K562 (cell line): ENCODE data around the gene NUB1. TPM values are rescaled to one million over a fixed set of nuclear protein-coding genes. Genes with fewer than 3 reads are reported as not detected.

Source experiments
- HNRNPK ChIP-seq: fragments of 200-400 bp; formaldehyde crosslinking; IDR thresholded peaks from one replicate; pipeline ENCODE4 v1.6.1; 2018; ENCODE audit warnings: mild to moderate bottlenecking, low read depth, low read length; ENCODE audit not compliant: poor library complexity, severe bottlenecking
- MCM3 ChIP-seq: fragments of 450-650 bp; IDR thresholded peaks from 2 replicates; pipeline ENCODE4 v1.6.1; 2016
- PCBP1 ChIP-seq: fragments of 200-400 bp; formaldehyde crosslinking; IDR thresholded peaks from 2 replicates; pipeline ENCODE4 v1.6.1; 2018; ENCODE audit warnings: mild to moderate bottlenecking, low read depth, low read length; ENCODE audit not compliant: poor library complexity, severe bottlenecking
- REST ChIP-seq, 2 experiments: fragments of 450-650 bp; formaldehyde crosslinking in 1 of 2; IDR thresholded peaks; 2 replicates each; pipeline versions ENCODE4 v1.4.0 to v1.6.1; 2014 to 2020; ENCODE audit warnings: mild to moderate bottlenecking in 2 of 2, borderline replicate concordance in 1 of 2, low read depth in 1 of 2
- ZBTB9 ChIP-seq: fragments of 450-650 bp; formaldehyde crosslinking; IDR thresholded peaks from 2 replicates; pipeline ENCODE4 v1.4.0; 2020; ENCODE audit warnings: mild to moderate bottlenecking, moderate library complexity
- ZNF41 ChIP-seq: fragments of 250-450 bp; sonication (Bioruptor Pico); conservative IDR thresholded peaks from 2 replicates; pipeline ENCODE4 v1.4.0; 2020; ENCODE audit warnings: mild to moderate bottlenecking
- ZNF57 ChIP-seq: fragments of 450-650 bp; formaldehyde crosslinking; IDR thresholded peaks from 2 replicates; pipeline ENCODE4 v1.4.0; 2020; ENCODE audit warnings: mild to moderate bottlenecking, moderate library complexity
- polyA plus RNA-seq, 8 experiments: library from polyadenylated mRNA; depleted of rRNA in 4 of 8; stranded (reverse) in 5 of 8; unstranded in 3 of 8; fragments of >200 nt; fragmentation: Nextera tagmentation in 2 of 8; fragmentation: Illumina TruSeq in 1 of 8; extraction: Ambion mirVana in 2 of 8; extraction: Trizol in 1 of 8; gene quantifications; 2 replicates each; pipeline versions ENCODE4 v1.2.1 to v1.2.3, GENCODE V29; 2011 to 2014; ENCODE audit warnings: inconsistent platforms in 1 of 8, missing spikeins in 1 of 8
- total RNA-seq, 7 experiments: library from RNA; depleted of rRNA in 6 of 7; stranded (reverse); fragments of >200 nt in 6 of 7; fragmentation: Illumina TruSeq in 2 of 7; extraction: Trizol in 2 of 7; gene quantifications; 2 replicates each; pipeline versions ENCODE4 v1.2.1 to v1.2.3, GENCODE V29; 2011 to 2021; ENCODE audit warnings: low replicate concordance in 1 of 7

The NUB1 gene
- total and polyA plus RNA-seq, 9 of the 15 experiments (the other 6 are each of a cell fraction or from before 2014, with no cell fraction given): 43.2 to 159 (median 85.2) TPM

GRCh38 chr7:151351967-151352366 is 10.4 kb downstream of the NUB1 start (continued):
- TF ChIP-seq REST (IDR thresholded peaks at IDR 0.05; ENCODE audit: borderline replicate concordance): no peak
- no peak for TF ChIP-seq REST (CRISPR knock-in tag; IDR thresholded peaks at IDR 0.05; ENCODE audit: low read depth)
- TF ChIP-seq ZBTB9 (CRISPR knock-in tag): no peak
- TF ChIP-seq PCBP1: no peak
- TF ChIP-seq ZNF57 (CRISPR knock-in tag): no peak
- no peak for TF ChIP-seq HNRNPK
- no peak for TF ChIP-seq ZNF41 (CRISPR knock-in tag)
- no peak for TF ChIP-seq MCM3
